GM19455 (cell line): ENCODE measurements around the gene HIP1R.
"Not testable (repeated sequence)": the region's sequence is repeated elsewhere in the genome, so short reads cannot be mapped to it uniquely, and the experiment has no call there.

Experiments used
- ATAC-seq: cut with Tn5 transposase; IDR thresholded peaks from one replicate; pipeline ENCODE4 v1.9.1; 2021; ENCODE audit not compliant: unreplicated experiment

Gene HIP1R, protein sequence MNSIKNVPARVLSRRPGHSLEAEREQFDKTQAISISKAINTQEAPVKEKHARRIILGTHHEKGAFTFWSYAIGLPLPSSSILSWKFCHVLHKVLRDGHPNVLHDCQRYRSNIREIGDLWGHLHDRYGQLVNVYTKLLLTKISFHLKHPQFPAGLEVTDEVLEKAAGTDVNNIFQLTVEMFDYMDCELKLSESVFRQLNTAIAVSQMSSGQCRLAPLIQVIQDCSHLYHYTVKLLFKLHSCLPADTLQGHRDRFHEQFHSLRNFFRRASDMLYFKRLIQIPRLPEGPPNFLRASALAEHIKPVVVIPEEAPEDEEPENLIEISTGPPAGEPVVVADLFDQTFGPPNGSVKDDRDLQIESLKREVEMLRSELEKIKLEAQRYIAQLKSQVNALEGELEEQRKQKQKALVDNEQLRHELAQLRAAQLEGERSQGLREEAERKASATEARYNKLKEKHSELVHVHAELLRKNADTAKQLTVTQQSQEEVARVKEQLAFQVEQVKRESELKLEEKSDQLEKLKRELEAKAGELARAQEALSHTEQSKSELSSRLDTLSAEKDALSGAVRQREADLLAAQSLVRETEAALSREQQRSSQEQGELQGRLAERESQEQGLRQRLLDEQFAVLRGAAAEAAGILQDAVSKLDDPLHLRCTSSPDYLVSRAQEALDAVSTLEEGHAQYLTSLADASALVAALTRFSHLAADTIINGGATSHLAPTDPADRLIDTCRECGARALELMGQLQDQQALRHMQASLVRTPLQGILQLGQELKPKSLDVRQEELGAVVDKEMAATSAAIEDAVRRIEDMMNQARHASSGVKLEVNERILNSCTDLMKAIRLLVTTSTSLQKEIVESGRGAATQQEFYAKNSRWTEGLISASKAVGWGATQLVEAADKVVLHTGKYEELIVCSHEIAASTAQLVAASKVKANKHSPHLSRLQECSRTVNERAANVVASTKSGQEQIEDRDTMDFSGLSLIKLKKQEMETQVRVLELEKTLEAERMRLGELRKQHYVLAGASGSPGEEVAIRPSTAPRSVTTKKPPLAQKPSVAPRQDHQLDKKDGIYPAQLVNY

DNA sequence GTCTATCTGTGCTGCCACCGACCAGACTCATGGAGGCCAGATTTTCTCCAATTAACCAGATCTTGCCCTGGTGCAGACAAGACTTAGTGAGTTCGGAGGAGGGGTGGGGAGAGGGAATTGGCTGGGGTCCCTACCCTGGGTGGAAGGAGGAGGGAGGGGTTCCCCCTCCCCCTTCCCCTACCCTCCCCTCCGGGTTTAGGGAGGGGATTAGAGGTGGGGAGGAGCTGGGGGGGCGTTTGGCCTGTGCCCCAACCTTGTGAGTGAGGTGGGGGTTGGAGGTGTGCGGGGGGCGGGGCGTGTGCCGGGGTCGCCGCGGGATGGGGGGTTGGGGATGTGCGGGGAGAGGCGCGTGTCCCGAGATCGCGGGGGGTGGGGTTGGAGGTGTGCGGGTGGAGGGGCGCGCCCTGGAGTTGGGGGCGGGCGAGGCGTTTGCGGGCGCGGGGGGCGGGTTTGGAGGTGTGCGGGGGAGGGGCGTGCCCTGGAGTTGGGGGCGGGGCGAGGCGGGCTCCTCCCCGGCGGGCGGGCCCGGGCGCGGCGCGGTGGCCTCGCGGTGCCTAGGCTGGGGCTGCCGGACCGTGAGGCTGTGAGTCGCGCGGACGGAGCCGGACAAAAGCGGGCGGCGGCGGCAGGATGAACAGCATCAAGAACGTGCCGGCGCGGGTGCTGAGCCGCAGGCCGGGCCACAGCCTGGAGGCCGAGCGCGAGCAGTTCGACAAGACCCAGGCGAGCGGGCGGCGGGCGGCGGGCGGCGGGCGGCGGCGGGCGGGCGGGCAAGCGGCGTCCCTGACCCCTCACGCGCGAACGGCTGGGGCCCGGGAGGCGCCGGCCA, at the start of gene HIP1R:
HIP1R (plus strand) TSS at position 537 of the 829 bp plus-strand sequence; CDS start at position 631, 94 bp downstream.
- peak; percentile 48 for ATAC-seq

DNA sequence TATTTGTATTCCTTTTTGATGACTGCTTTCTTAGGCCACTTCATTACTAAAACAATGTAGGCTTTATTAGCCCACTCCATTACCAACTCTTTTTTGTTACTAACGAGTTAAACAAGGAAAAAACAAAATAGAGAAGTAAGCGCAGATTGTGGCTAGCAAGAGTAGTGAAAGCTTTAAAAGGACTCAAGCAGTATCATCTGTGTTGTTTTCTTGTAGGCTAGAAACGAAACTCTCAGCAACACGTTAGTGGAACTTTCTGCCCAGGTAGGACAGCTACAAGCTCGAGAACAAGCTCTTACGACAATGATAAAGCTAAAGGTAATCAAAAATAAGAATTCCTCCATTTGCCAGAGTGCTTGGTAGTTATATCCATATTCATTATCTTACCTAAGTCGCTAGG, 49.8 kb upstream of the HIP1R start:
- ATAC-seq = no peak

GRCh38 chr12:122788387-122788786, 46.9 kb upstream of the HIP1R start:
- no peak for ATAC-seq

DNA sequence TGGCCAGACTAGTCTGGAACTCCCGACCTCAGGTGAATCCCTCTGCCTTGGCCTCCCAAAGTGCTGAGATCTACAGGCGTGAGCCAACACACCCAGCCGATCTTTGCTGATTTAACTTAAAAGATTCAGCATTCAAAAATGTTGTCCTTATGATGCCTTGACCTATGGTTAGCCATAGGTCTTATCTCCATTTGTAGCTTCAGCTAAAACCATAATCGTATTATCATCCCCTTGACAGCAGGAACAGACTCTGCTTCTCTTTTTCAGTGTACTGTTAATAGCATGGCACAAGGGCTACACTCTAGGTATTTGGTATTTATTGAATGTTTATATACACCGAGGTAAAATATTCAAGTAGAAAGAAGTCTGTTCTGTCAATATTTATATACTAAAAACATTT, 45.6 kb upstream of the HIP1R start:
- no peak for ATAC-seq

GRCh38 chr12:122790393-122791075, 44.7 kb upstream of the HIP1R start:
- ATAC-seq = no peak

GRCh38 chr12:122793685-122794106, 41.6 kb upstream of the HIP1R start:
- ATAC-seq = no peak

DNA sequence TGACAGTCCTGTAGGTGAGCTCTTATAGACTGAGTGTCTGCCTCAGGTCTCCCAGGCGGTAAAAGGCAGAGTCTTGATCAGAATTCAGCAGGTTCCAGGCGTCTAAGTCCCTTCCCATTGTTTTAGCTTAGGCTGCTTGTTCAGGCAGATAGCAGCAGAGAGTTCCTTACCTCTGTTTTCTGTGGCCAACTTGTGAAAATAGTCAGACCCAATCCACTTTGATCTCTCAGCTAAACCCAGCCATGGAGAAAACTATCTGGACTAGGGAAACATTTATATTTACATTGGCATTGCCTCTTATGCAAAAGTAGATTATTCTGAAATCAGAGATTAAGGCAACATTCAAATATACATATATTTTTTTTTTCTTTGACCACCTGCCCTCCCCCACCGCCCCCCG, 39.5 kb upstream of the HIP1R start:
- no peak for ATAC-seq

DNA sequence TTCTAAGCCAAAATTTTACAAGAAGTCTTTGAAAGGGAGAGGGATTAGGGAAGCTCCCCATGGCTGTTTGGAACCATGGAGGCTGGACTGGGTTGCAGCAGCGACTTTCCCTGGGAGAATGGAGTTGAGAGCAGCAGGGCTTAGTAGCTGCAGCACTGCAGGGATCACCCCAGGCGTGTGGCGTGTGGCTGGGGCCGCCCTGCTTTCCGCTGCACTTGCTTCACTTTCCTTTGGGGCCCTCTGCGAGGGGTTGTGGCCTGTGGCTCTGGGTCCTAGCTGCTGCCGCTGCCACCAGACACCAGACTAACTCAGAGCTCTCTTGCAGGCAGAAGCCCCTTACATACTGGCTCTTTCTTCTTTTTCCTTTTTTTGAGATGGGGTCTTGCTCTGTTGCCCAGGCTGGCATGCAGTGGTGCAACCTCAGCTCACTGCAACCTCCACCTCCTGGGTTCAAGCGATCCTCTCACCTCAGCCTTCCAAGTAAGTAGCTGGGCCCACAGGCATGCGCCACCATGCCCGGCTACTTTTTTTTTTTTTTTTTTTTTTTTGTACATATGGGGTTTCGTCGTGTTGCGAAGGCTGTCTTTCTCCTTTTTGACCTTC, 35.5 kb upstream of the HIP1R start:
- no peak for ATAC-seq

- ATAC-seq = no peak
Measured at GRCh38 chr12:122803937-122804336, 31.3 kb upstream of the HIP1R start.

DNA sequence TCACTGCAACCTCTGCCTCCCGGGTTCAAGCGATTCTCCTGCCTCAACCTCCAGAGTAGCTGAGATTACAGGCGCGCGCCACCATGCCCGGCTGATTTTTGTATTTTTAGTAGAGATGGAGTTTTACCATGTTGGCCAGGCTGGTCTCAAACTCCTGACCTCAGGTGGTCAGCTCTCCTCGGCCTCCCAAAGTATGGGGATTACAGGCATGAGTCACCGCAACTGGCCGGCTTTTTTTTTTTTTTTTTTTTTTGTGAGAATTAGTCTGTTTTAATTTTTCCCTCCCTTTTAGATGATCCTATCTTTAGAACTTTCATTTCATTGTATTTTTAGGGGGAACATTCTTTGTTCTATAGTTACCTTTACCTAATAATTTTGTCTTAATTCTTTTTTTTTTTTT, 30.3 kb upstream of the HIP1R start:
- not testable (repeated sequence) for ATAC-seq

DNA sequence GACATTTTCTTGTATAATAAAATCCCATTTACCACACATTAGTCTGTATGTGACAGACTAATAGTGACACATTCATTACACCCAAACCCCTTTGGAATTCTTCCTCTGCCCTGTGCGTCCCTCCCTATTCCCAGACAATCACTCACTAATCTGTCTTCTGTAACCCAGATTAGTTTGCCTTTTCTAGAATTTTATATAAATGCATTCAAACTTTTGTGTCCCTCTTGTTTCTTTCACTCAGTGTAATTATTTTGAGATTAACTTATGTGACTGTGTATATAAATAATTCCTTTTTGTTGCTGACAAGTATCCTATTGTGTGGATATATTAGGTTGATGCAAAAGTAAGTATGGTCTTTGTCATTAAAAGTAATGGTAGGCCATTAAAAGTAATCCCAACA, 27.6 kb upstream of the HIP1R start:
- ATAC-seq = no peak

GRCh38 chr12:122811777-122812176, 23.5 kb upstream of the HIP1R start:
- ATAC-seq = no peak

DNA sequence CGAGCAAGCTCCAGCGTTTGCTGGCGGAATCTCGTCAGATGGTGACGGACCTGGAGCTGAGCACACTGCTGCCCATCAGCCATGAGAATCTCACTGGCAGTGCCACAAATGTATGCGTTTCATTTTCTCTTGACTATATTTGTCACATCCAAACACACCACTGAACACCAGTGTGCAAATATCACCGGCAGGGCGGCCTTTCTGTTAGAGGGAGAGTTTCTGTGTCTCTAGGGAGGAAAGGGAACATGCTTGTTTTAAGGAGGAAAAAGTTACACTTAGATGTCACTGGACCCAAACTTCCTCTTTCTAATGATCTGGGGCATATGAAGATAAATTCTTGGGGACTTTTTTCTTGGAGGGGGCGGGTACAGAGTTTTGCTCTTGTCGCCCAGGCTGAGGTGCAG, 21.9 kb upstream of the HIP1R start:
- ATAC-seq = no peak

DNA sequence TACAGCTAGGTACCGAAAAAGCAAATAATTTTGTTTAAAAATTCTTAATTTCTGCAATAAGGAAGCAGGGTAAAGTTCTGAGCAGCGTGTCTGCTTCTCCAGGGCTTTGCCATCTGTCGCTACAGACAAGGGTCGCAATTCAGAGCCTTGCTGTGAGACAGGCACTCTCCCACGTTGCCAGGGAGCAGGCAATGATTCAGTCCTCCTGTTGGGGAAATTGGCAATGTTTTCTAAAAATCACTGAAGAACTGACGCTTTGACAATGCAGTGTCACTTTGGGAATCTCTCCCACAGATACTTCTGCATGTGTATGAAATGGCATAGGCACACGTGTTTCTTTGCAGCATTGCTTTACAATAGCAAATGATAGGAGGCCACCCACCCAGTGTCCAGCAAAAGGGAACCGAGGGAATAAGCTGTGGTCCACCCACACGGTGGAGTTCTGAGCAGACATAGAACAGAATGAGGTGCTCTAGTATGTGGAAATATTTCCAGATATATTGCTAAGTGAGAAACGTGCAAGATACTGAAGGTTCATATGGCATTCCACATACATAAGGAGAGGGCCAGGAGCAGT, 16.0 kb upstream of the HIP1R start:
- ATAC-seq = no peak

GRCh38 chr12:122820138-122820537, 15.1 kb upstream of the HIP1R start:
- ATAC-seq = no peak

DNA sequence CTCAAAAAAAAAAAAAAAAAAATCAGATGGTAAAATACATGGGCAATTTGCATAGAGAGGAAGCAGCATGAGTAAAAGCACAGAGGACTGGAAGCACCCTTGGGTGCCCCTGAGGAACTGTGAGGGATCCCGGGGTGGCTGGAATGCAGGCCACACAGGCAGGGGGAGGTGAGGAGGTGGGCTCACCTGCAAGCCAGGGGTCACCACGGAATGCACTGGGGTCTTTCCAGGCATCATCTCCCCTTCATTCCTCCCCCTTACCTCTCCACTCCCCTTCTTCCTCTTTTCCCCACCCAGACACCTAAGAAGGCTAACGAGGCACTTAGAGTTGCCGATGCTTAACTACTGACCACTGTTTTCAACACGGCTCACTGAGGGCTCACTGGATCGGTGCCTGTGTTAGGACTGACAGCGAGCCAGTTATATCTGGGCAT, 14.4 kb upstream of the HIP1R start:
- ATAC-seq = no peak

DNA sequence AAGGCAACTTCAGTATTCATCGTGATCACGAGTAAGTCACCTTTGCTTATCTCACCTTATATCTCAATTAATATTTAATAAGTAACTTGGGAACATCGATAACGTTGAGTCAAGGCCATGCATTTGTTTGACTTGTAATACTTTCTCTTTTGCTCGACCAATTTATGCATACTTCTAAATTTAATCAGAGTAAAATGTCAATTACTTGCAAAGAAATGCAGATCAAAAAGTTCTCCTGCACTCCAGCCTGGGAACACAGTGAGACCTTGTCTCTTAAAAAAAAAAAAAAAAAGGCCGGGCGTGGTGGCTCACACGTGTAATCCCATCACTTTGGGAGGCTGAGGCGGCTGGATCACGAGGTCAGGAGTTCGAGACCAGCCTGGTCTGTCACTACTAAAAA, 11.8 kb upstream of the HIP1R start:
- no peak for ATAC-seq

GRCh38 chr12:122825773-122826724, 9.2 kb upstream of the HIP1R start:
- no peak for ATAC-seq
